HG02884 (cell line): ENCODE measurements around the gene GRPEL2.

ENCODE experiments used
- ATAC-seq: cut with Tn5 transposase; IDR thresholded peaks from one replicate; pipeline ENCODE4 v1.9.1; 2021; ENCODE audit warnings: mild to moderate bottlenecking, moderate library complexity; ENCODE audit not compliant: unreplicated experiment

The GRPEL2 gene

DNA sequence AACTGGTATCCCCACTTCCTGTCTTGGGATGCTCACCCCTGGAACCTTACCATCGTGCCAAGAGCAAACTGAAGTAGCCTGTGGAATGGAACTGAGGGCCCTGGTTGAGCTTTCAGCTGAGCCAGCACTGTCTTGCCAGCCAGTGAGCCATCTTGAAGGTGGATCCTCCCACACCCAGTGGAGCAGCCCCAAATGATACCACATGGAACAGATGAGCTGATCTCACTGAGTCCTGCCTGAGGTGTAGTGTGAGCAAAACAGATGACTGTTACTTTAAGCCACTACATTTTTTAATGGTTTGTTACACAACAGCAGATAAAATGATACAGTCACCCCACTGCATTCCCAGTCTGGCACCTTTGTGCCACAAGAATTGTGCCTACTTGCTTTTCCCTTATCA lies 10.4 kb downstream of the GRPEL2 start:
- ATAC-seq, result no peak

DNA sequence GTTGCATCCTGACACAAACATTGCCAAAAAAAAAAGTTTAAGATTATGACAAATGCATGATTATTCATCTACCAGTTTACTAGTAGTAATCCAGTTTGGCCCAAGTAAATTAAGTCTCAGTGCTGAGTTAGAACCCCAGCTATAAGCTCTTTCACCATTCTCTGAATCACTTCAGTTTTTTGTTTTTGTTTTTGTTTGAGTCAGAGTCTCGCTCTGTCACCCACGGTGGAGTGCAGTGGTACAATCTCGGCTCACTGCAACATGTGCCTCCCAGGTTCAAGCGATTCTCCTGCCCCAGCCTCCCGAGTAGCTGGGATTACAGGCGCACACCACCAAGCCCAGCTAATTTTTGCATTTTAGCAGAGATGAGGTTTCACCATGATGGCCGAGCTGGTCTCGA lies 11.1 kb downstream of the GRPEL2 start:
- no peak for ATAC-seq

DNA sequence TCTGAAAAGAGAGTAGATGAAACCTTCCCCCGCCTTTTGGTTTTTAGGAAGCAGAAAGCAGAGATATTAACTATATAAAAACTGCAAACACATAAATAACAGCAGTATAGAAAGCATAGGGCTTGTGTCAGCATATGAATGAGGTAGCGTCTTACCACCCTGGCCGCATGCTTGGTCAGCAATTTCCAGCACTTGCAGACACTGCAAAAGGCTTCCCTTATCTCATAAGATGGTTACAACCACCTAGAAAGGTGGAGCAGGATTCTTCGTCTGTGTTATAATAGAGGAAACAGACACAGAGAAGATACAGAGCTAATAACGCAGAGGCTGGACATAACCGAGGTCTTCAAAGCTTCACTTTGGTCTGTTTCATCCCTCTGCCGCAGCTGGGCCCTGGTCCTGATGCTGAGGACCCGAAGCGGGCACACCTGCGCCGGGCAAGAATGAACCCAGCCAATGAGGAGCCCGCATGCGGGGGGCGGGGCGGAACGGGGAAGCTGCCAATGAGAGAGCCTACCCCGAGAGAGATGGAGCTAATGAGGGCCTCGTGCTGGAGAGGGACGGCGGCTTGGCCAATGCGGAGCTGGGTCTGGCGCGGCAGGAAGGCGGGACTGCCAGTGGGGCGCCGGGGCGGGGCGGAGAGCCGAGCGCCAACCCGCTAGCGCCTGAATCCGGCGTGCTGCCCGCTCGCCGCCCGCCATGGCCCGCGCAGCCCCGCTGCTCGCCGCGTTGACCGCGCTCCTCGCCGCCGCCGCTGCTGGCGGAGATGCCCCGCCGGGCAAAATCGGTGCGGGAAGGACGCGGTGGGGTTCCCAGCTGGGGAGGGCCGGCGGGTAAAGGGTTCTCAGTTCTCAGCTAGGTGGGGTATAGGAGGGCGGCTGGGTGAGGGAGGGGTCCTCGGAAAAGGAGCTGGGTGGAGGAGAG lies 12.3 kb downstream of the GRPEL2 start, which contains the start of gene PCYOX1L:
PCYOX1L (plus strand) TSS at position 677 of the 924 bp plus-strand sequence; CDS start at position 700, 23 bp downstream.
- ATAC-seq, result peak; percentile 99

DNA sequence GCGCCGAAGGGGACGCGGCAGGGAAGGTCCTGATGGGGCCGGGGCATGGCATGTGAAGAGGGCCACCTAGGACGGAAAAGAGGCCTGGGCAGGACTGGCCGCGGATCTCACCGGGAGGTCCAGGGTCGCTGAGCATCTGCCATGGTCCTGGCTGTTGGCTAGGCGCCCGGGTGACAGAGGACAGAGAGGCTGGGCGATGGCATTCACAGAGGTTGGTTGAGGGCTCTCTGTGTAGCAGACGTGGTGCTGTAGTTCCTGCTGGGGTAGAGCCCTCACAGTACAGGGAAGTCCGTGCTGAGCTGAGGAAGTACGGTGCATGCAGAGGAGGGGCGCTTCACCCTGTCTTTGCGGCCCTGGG lies 13.0 kb downstream of the GRPEL2 start:
- ATAC-seq, result peak; percentile 9

DNA sequence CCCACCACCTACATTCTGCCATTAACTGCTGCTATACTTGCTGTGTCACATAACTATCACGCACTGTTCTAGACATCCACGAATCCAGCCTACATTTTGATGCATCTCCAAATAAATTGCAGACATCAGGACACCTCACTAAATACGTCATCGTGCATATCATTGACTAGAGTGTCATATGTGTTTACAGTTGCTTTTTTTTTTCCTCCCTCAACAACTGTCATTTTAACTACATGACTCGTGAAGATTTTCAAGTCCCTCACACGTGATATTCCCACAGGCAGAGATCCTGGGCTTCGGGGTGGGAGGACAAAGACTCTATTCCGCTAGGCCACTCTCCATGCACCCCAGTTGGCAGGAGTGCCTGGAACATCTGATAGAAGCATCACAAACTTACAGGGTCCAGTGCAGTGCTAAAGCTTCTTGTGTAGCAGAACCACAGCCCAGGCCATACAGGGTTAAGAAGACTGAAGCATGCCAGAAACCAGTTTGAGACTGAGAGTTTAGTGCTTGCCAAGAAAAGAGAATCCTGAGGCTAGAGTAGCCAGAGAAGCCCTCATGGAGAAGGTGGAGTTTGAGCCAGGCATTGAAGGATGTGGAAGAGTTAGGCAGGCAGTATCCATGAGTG lies 13.7 kb downstream of the GRPEL2 start:
- ATAC-seq, result no peak

DNA sequence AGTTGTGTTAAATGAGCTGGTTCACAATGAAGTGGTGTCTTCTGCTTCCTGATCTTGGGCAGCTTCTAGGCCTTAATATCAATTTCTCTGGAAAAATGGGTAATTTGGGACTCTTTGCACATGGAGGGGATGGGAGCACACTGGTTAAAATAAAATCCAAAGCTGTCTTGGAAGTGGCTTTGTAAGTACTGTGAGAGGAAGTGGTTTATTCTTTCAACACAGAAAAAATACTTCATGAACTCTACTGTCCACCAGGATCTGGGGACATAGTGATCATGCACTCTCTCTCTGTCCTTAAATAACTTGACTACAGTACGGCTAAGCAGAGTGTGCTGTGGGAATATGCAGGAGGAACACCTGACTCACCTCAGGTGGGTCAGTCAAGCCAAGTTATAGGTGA lies 15.0 kb downstream of the GRPEL2 start:
- no peak for ATAC-seq

DNA sequence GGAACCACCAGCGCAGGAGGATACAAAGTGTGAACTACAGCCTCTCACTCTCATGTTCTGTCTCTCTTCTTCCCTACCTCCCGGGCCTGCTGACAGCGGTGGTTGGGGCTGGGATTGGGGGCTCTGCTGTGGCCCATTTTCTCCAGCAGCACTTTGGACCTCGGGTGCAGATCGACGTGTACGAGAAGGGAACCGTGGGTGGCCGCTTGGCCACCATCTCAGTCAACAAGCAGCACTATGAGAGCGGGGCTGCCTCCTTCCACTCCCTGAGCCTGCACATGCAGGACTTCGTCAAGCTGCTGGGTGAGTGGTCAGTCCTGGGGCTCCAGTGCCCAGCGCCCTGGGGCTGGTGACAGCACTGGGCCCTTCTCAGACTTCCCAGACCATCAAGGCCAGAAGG lies 17.2 kb downstream of the GRPEL2 start:
- ATAC-seq, result no peak

DNA sequence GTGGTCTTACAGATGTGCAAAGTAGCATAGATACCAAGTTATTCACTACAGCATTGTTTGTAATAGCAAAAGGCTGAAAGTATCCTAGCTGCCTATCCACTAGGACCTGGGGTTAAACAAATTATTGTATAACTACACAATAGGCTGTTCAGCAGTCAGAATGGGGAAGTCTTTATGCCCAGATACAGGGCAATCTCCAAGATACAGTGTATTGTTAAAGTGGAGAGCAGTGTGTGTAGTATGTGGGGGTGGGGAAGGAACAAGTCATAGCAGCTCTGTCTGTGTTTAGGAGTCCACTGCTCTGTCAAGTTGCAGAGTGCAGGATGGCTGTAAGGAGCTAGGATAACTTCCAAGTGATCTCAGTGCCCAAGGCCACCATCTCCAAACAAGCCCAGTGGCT lies 18.1 kb downstream of the GRPEL2 start:
- ATAC-seq, result no peak

DNA sequence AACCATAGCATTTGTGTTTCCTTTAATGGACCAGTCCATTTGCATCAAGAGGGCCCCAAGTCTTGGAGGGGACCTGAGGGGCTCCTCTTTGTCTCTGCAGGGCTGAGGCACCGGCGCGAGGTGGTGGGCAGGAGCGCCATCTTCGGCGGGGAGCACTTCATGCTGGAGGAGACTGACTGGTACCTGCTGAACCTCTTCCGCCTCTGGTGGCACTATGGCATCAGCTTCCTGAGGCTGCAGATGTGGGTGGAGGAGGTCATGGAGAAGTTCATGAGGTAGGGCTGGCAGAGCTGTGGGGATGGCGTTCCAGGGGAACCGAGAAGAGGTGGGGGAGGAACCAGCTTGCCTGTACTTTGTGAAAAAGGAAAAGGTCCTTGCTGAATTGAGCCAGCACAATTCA lies 18.6 kb downstream of the GRPEL2 start:
- ATAC-seq, result no peak

DNA sequence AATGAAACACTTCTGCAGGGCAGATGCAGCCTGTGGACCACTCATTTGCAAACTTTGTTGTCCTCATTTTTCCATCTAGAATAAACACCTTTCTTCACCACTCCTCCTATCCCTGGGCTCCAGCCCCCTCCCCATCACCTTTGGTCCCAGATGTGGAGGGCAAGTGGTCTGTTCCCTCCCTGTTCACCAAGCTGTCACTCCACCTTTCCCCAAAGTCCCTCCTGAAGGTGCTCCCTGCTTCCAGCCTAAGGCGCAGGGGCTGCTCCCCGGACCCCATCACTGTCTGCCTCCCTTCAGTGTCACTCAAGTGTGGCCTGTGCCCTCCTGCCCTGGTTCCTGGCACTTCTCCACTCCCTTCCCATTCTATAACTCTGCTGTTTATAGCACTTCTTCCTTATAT lies 19.4 kb downstream of the GRPEL2 start:
- no peak for ATAC-seq

DNA sequence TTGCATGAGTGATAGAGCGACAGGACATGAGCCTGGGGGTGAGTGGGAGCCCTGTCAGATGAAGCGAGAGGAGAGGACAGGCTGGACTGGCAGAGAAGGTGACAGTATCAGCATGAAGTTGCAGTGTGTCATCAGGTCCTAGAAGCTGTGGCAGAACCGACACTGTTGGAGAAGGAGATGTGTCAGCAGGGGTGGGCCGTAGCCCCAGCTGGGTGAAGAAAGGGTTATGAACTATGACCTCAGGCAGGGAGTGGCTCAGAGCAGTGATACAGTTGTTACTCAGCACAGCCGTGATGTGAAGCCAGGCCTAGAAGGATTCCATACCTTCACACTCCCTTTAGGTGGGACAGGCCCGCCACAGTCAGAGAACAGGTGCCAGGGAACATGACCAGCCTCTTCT lies 20.1 kb downstream of the GRPEL2 start:
- ATAC-seq, result no peak

DNA sequence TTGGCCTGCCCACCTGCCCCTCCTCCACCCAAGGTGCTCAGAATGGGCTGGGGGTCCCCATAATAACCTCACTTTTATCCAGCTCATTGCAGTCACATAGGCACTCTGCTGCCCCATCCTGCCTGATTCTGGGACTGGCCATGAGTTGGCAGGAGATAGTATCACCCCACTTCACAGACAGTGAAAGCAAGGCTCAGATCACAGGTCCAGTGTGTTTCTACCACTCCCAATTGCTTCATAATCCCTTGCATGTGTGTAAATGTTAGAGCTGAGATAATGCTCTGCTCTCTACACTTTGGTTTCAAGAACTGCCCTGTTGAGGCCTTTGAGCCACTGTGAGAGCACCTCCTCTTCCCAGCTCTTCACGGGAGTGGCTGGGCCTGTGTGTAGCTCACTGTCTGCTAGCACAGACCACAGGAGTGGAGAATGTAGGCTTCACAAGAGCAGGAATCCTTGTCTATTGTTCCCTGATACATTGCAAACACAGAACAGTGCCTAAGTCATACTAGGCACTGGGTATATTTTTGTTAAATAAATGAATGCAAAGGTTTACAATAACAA lies 20.9 kb downstream of the GRPEL2 start:
- no peak for ATAC-seq

DNA sequence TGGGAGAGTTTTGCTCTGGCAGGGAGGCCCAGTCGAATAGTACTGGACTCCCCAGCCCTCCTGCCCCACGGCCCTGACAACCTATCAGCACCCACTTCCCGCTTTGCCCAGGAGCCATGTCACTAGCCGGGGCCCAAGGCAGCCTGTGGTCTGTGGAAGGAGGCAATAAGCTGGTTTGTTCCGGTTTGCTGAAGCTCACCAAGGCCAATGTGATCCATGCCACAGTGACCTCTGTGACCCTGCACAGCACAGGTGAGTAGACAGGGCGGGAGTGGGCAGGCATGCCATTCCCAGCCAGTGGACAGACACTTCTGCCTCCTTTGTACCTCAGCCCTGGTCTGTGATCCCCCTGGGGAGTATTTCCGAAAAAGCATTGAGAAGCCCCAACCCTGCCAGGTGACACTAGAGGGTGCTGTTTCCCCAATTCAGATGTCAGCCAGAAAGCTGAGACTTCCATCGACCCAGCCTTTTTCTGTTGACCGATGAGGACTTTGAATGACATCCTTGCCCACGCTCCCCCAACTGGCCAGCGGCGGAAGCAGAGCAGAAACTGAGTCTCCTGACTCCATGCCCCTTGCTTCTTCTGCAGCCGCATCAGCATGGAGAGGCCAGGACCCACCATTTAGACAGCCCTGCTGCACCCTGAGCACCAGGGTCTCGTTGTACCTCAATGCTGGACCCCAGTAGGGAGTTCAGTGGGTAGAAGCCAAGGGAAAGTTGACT lies 22.1 kb downstream of the GRPEL2 start:
- peak; percentile 74 for ATAC-seq

DNA sequence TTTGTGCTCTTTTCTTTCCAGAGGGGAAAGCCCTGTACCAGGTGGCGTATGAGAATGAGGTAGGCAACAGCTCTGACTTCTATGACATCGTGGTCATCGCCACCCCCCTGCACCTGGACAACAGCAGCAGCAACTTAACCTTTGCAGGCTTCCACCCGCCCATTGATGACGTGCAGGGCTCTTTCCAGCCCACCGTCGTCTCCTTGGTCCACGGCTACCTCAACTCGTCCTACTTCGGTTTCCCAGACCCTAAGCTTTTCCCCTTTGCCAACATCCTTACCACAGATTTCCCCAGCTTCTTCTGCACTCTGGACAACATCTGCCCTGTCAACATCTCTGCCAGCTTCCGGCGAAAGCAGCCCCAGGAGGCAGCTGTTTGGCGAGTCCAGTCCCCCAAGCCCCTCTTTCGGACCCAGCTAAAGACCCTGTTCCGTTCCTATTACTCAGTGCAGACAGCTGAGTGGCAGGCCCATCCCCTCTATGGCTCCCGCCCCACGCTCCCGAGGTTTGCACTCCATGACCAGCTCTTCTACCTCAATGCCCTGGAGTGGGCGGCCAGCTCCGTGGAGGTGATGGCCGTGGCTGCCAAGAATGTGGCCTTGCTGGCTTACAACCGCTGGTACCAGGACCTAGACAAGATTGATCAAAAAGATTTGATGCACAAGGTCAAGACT lies 22.8 kb downstream of the GRPEL2 start:
- no peak for ATAC-seq

DNA sequence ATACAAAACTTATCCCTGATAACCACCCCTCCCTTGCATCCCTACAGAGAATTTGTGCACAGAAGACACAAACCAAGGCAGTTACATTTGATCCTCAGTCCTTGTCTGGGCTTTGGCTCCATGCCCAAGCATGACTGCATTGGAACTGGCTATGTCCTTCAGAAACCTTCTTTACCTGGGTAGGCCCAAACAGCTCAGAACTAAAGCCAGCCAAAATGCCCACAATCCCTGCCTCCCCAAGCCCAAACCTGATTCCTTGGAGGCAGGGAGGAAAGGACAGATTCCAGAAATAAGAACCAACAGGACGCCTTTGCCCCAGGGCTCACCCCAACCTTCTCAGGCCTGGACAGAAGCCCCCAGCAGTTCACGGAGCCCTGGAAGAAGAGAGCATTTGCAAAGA lies 25.6 kb downstream of the GRPEL2 start:
- no peak for ATAC-seq

DNA sequence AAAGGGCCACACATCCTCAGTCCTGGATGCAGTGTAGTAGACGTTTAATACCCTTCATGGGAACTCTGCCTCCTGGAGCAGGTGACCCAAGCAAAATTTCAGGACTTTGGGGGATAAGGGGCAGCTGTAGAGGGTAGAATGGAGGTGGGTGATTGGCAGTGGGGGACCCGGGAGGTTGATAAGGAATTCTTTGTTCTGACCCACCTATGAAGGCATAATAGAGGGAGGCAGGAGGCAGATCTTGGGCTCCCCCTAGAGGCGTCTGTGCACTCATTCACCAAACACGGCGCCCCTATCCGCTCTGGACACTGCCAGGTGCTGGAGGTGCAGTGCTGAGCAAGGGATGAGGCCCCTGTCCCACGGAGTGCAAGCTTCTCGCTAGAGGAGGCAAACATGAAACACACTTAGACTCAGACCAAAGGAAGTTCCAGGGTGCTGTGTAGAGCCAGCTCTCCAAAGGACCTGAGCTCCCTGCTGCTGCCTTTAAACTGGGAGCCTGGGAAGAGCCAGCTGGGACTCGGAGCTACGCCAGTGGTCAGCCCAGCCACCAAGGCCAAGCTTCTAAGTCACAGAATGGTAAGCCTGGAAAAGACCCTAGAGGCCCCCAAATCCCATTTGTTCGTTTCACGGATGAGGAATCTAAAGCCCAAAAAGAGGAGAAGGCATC lies 26.1 kb downstream of the GRPEL2 start:
- ATAC-seq, result peak; percentile 84

DNA sequence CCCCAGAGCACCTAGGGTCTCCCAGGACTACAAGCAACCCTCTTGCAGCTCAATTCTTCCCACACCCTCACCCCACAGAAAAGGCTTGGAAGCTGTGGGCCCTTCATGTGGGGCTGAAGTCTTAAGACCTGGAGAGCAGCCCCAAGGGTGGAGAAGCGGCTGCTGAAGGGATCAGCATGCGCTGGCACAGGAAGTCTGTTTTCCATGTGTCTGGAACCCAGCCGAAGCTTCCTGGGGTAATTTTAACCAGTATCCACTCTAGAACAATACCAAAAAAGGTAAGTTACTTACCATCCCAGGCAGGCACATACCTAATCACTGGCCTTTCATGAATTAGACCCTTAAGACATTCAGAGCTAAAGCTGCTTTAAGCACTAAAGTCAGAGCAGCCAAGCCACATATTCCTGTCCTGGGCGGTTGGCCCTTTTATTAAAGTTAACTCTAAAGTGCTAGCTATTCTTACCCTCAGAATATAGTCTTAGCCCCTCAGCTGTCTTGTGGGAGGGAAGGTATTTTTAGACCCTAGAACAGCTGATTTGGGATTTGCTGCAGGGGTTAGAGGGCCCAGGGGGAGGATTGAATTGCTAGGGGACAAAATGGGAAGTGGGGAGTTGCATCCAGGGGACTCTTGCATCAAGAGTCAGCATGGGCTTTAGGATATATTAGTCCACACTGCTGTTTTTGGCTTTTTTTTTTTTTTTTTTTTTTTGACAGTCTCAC lies 26.9 kb downstream of the GRPEL2 start:
- ATAC-seq, result no peak

DNA sequence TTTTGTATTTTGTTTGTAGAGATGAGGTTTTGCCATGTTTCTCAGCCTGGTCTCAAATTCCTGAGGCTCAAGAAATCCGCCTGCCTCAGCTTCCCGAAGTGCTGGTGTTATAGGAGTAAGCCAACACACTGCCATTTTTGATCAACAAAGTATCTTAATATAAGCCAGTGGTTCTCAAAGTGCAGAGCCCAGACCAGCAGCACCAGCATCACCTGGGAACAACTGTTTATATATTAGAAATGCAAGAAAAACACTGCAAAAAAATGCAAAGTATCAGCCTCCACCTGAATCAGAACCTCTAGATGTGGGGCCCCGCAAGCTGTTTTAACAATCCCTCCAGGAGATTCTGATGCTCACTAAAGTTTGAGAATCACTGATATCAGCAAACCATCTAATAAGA lies 27.6 kb downstream of the GRPEL2 start:
- no peak for ATAC-seq

DNA sequence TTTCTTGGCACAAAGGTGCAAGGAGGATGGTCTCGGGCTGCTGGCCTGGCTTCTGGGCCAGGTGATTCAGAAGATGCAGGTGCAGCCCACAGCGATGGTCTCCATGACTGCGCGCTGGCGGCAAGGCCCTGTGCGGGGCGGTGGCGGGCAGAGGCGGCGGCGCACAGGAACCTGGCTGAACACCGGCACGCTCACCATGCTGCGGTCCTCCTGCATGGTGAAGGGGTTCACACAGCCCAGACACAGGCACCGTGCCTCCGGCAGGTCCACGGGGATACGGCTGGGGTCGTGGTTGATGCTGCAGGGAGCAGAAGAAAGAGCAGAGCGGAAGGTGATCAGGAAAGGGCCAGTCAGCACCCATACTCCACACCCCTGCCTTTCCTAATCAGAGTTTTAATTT lies 29.0 kb downstream of the GRPEL2 start:
- no peak for ATAC-seq

DNA sequence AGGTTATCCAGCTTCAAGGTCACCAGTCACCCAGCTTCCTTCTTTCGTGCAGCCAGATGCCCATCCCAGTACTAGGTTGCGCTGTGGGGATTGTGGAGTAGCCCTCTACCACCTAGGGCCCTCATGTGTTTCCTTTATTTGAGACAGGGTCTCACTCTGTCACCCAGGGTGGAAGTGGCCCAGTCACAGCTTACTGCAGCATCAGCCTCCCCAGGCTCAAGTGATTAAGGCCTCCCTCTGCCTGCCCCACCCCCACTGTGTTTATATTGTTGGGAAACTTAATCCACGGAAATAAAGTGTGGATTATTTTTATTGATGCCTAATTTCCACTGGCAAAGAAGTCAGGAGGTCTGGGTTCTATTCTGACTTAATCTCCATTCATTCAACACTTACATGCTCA lies 29.5 kb downstream of the GRPEL2 start:
- no peak for ATAC-seq
